Esophagus muscularis mucosa (tissue), 4 donors: ENCODE measurements around the gene SOST.

Experiments
- CTCF ChIP-seq, 3 experiments: fragments of 200-600 bp in 2 of 3; fragments of 450-650 bp in 1 of 3; sonication (generic) in 2 of 3; IDR thresholded peaks; one replicate each; pipeline ENCODE4 v1.5.1; 2017 to 2019; ENCODE audit warnings: antibody characterized with exemption in 3 of 3, mild to moderate bottlenecking in 2 of 3, moderate library complexity in 1 of 3
- EP300 ChIP-seq: sonication (generic); formaldehyde crosslinking; IDR thresholded peaks from one replicate; pipeline ENCODE4 v1.6.1; 2017; ENCODE audit warnings: antibody characterized with exemption
- POLR2AphosphoS5 ChIP-seq, 2 donors: sonication (generic); formaldehyde crosslinking; IDR thresholded peaks; one replicate each; pipeline ENCODE4 v1.6.1; 2017; ENCODE audit warnings: antibody characterized with exemption in 2 of 2

GRCh38 chr17:43722870-43723665 lies 35.5 kb downstream of the SOST start:
- TF ChIP-seq CTCF (IDR thresholded peaks at IDR 0.05) (no peak), EP300 (no peak), POLR2AphosphoS5 (IDR thresholded peaks at IDR 0.05) (no peak)
